CD4-positive, CD25-positive, alpha-beta regulatory T cell (primary cell): Measurements from ENCODE around the gene ITGB5. TPM values are rescaled to one million over a fixed set of nuclear protein-coding genes. Genes with fewer than 3 reads are reported as not detected.
A peak's percentile ranks its signal among the peaks of the same experiment; 100 is the strongest.
"Not testable (repeated sequence)": the region's sequence is repeated elsewhere in the genome, so short reads cannot be mapped to it uniquely, and the experiment has no call there.

Experiments
- ATAC-seq, 2 donors: fragments of 150-1000 bp; cut with Tn5 transposase; one replicate each; pipeline ENCODE4 v1.10.0; 2021; ENCODE audit warnings: low read depth in 2 of 2, moderate number of reproducible peaks in 2 of 2, moderate library complexity in 1 of 2
- DNase-seq, 3 donors: peaks; one replicate each; pipeline versions ENCODE4 v3.0.0 to v3.0.0-alpha.2; 2012 to 2022; ENCODE audit warnings: mixed read lengths in 1 of 3
- H3K27ac ChIP-seq: one replicate; pipeline ENCODE4 v1.7.0; 2013; ENCODE audit warnings: mild to moderate bottlenecking, low read length; ENCODE audit not compliant: insufficient read depth, poor library complexity, severe bottlenecking
- H3K27me3 ChIP-seq: one replicate; pipeline ENCODE4 v1.7.0; 2013; ENCODE audit warnings: low read length; ENCODE audit not compliant: control insufficient read depth, insufficient read depth
- H3K36me3 ChIP-seq: one replicate; pipeline ENCODE4 v1.7.0; 2013; ENCODE audit warnings: mild to moderate bottlenecking, low read length, moderate library complexity; ENCODE audit not compliant: control insufficient read depth, insufficient read depth
- H3K4me1 ChIP-seq: 2 replicates; pipeline ENCODE4 v1.7.0; 2013; ENCODE audit warnings: mild to moderate bottlenecking, low read length; ENCODE audit not compliant: insufficient read depth, control insufficient read depth, poor library complexity, severe bottlenecking
- H3K4me3 ChIP-seq: one replicate; pipeline ENCODE4 v1.7.0; 2013; ENCODE audit warnings: low read depth, mild to moderate bottlenecking, low read length, moderate library complexity
- H3K9me3 ChIP-seq, 2 experiments: 1 replicate in 1 of 2; 2 replicates in 1 of 2; pipeline ENCODE4 v1.7.0; 2013; ENCODE audit warnings: low read length in 2 of 2, mild to moderate bottlenecking in 1 of 2, moderate library complexity in 1 of 2; ENCODE audit not compliant: control insufficient read depth in 2 of 2
- H3K27ac Mint-ChIP-seq, 3 donors: one replicate each; pipeline ENCODE4 v1.8.0; 2020 to 2022; ENCODE audit warnings: mild to moderate bottlenecking in 3 of 3, mixed read lengths in 3 of 3, moderate library complexity in 2 of 3
- H3K27me3 Mint-ChIP-seq: one replicate; pipeline ENCODE4 v1.8.0; 2022; ENCODE audit warnings: mild to moderate bottlenecking, mixed read lengths
- H3K36me3 Mint-ChIP-seq: one replicate; pipeline ENCODE4 v1.8.0; 2020; ENCODE audit warnings: mixed read lengths
- H3K4me1 Mint-ChIP-seq, 4 donors: one replicate each; pipeline ENCODE4 v1.8.0; 2020 to 2022; ENCODE audit warnings: mixed read lengths in 4 of 4, mild to moderate bottlenecking in 1 of 4
- H3K4me3 Mint-ChIP-seq, 4 donors: one replicate each; pipeline ENCODE4 v1.8.0; 2020 to 2022; ENCODE audit warnings: mild to moderate bottlenecking in 4 of 4, mixed read lengths in 4 of 4, moderate library complexity in 3 of 4
- H3K9me3 Mint-ChIP-seq, 7 donors: one replicate each; pipeline ENCODE4 v1.8.0; 2020 to 2022; ENCODE audit warnings: mixed read lengths in 7 of 7, mild to moderate bottlenecking in 3 of 7, moderate library complexity in 2 of 7
- polyA plus RNA-seq, 4 donors: library from polyadenylated mRNA; unstranded; fragments of 300-500 nt; fragmentation: Illumina TruSeq; gene quantifications; one replicate each; pipeline ENCODE4 v1.2.3, GENCODE V29; 2021
- total RNA-seq: library from RNA; stranded (reverse); gene quantifications from one replicate; pipeline ENCODE4 v1.2.3, GENCODE V29; 2022

Gene ITGB5
- total and polyA plus RNA-seq, 5 donors from 2014 or later = 0.15 to 4.5 (median 0.20) TPM; not detected in 1

- ATAC-seq (no peak), DNase-seq (no peak)
- Histone ChIP-seq H3K4me1 (no peaks in the 10 kb centered on the region), H3K27me3 (no peaks in the 10 kb centered on the region), H3K4me3 (no peak overlapping the region), H3K27ac (no peak overlapping the region), H3K36me3 (no peaks in the 10 kb centered on the region), H3K9me3 (no peaks in the 10 kb centered on the region)
- H3K36me3 Mint-ChIP-seq = no peaks in the 10 kb centered on the region
- H3K27ac Mint-ChIP-seq = no peak overlapping the region
- H3K27me3 Mint-ChIP-seq = peaks cover 12% of the 10 kb centered on the region
- peak overlapping the region in 1 of 4 donors; percentile 4 for H3K4me3 Mint-ChIP-seq
- peaks cover 0 to 6% (median 4%) of the 10 kb centered on the region in 4 donors for H3K4me1 Mint-ChIP-seq
- no peaks in the 10 kb centered on the region for H3K9me3 Mint-ChIP-seq
Measured at GRCh38 chr3:124761935-124762660, 125.1 kb downstream of the ITGB5 start.

DNA sequence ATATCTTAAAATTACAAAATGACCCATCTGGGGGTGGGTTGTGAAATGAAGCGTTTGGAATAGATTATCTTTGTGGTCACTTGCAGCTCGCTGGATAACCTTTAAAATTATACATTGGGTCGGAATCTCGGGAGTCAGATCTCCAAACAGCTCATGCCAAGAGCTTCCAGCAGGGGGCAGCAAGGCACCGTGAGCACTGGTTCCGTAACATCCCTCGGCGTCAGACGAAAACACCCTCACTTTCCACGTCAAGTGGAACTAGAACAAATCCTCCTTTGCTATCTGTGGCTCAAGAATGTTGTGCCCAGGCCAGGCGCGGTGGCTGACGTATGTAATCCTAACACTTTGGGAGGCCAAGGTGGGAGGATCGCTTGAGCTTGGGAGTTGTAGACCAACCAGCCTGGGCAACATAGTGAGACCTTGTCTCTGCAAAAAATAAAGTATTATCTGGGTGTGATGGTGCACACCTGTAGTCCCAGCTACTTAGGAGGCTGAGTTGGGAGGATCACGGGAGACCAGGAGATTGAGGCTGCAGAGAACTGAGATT, 125.8 kb downstream of the ITGB5 start:
- peak overlapping the region in 3 of 4 donors; percentile 49 to 78 (median 70) for H3K4me3 Mint-ChIP-seq
- peak overlapping the region; percentile 48 for H3K4me3 ChIP-seq
- H3K27ac ChIP-seq = no peak overlapping the region
- no peaks in the 10 kb centered on the region for H3K9me3 ChIP-seq
- peaks cover 9% of the 10 kb centered on the region for H3K27me3 Mint-ChIP-seq
- no peaks in the 10 kb centered on the region for H3K9me3 Mint-ChIP-seq
- no peaks in the 10 kb centered on the region for H3K27me3 ChIP-seq
- ATAC-seq = peak; percentile 74
- peak; percentile 57 to 77 (median 72) for DNase-seq
- H3K27ac Mint-ChIP-seq = peak overlapping the region in 1 of 3 donors; percentile 4
- H3K4me1 Mint-ChIP-seq = peaks cover 0 to 6% (median 4%) of the 10 kb centered on the region in 4 donors
- H3K4me1 ChIP-seq = no peaks in the 10 kb centered on the region
- no peaks in the 10 kb centered on the region for H3K36me3 Mint-ChIP-seq
- H3K36me3 ChIP-seq = no peaks in the 10 kb centered on the region

- Histone ChIP-seq H3K27me3 (no peaks in the 10 kb centered on the region), H3K4me1 (no peaks in the 10 kb centered on the region), H3K4me3 (no peak overlapping the region), H3K36me3 (no peaks in the 10 kb centered on the region), H3K9me3 (no peaks in the 10 kb centered on the region), H3K27ac (no peak overlapping the region)
- H3K36me3 Mint-ChIP-seq = no peaks in the 10 kb centered on the region
- no peak for ATAC-seq
- no peak for DNase-seq
- H3K27me3 Mint-ChIP-seq = peaks cover 2% of the 10 kb centered on the region
- no peaks in the 10 kb centered on the region for H3K9me3 Mint-ChIP-seq
- H3K4me1 Mint-ChIP-seq = peaks cover 0 to 6% (median 4%) of the 10 kb centered on the region in 4 donors
- H3K27ac Mint-ChIP-seq = no peak overlapping the region
- H3K4me3 Mint-ChIP-seq = no peak overlapping the region
Measured at GRCh38 chr3:124760601-124761000, 126.6 kb downstream of the ITGB5 start.

- H3K27me3 Mint-ChIP-seq = peaks cover 4% of the 10 kb centered on the region
- H3K4me3 Mint-ChIP-seq = no peak overlapping the region
- H3K4me1 Mint-ChIP-seq = peaks cover 0 to 6% (median 4%) of the 10 kb centered on the region in 4 donors
- Histone ChIP-seq H3K27me3 (no peaks in the 10 kb centered on the region), H3K4me3 (no peak overlapping the region), H3K9me3 (no peaks in the 10 kb centered on the region), H3K27ac (no peak overlapping the region), H3K4me1 (no peaks in the 10 kb centered on the region), H3K36me3 (no peaks in the 10 kb centered on the region)
- DNase-seq (no peak), ATAC-seq (no peak)
- H3K9me3 Mint-ChIP-seq = no peaks in the 10 kb centered on the region
- no peaks in the 10 kb centered on the region for H3K36me3 Mint-ChIP-seq
- H3K27ac Mint-ChIP-seq = no peak overlapping the region
Measured at GRCh38 chr3:124759666-124760401, 127.3 kb downstream of the ITGB5 start.

DNA sequence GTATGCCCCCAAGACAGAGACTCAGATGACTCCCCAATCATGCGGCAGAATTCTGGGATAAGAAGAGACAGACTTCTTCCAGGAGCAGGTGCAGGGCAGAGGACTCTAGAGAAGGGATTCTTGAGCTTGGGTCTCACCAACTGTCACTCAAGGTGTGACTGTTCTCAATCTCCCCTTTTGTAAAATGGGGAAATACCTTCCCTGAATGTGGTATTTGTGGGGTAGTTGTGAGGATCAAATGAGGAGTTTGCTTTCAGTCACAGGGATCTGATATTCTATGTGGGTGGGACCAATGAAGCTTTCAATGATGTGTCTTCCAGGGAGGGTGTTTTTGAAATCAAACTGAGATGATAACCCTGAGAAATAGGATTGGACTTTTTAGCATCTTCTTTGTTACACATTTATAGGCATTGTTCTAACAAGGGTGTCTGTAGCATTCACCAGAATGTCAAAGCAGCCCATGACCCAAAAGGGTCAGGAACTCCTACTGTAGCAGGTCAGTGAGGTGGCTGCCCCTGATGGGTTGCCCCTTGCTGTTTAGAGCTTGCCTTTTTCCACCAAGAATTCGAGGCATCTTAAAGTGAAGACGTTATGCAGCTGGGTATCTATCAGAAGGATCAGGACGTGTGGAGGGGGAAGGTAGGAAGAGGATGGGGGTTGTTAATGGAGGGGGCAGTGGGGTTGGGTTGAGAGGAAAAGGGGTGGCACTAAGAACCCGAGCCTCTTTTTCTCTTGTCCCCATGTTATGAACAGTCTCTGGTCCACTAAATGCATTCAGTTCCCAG, 128.1 kb downstream of the ITGB5 start:
- no peak for ATAC-seq
- no peak overlapping the region for H3K27ac Mint-ChIP-seq

GRCh38 chr3:124757926-124758325, 129.2 kb downstream of the ITGB5 start:
- not testable (repeated sequence) for H3K27ac ChIP-seq, H3K36me3 ChIP-seq, H3K4me3 Mint-ChIP-seq, H3K4me3 ChIP-seq, H3K9me3 ChIP-seq, H3K27me3 Mint-ChIP-seq, H3K36me3 Mint-ChIP-seq, H3K9me3 Mint-ChIP-seq, DNase-seq, H3K4me1 ChIP-seq, ATAC-seq, H3K4me1 Mint-ChIP-seq, H3K27ac Mint-ChIP-seq, H3K27me3 ChIP-seq

More for the DNA sequence above, 128.1 kb downstream of the ITGB5 start:
- Histone ChIP-seq H3K27ac (no peak overlapping the region), H3K27me3 (no peaks in the 10 kb centered on the region), H3K4me3 (no peak overlapping the region), H3K4me1 (no peaks in the 10 kb centered on the region), H3K9me3 (no peaks in the 10 kb centered on the region), H3K36me3 (no peaks in the 10 kb centered on the region)
- Mint-ChIP-seq H3K36me3 (no peaks in the 10 kb centered on the region), H3K4me3 (no peak overlapping the region), H3K27me3 (peaks cover 9% of the 10 kb centered on the region), H3K4me1 (peaks cover 0 to 6% (median 4%) of the 10 kb centered on the region in 4 donors), H3K9me3 (no peaks in the 10 kb centered on the region)
- DNase-seq = no peak

GRCh38 chr3:124752051-124752450, 135.1 kb downstream of the ITGB5 start:
- Mint-ChIP-seq H3K27ac (no peak overlapping the region), H3K36me3 (no peaks in the 10 kb centered on the region), H3K4me1 (no peaks in the 10 kb centered on the region), H3K27me3 (peaks cover 9% of the 10 kb centered on the region), H3K4me3 (no peak overlapping the region), H3K9me3 (no peaks in the 10 kb centered on the region)
- Histone ChIP-seq H3K27ac (no peak overlapping the region), H3K4me3 (no peak overlapping the region), H3K4me1 (no peaks in the 10 kb centered on the region), H3K27me3 (no peaks in the 10 kb centered on the region), H3K9me3 (no peaks in the 10 kb centered on the region), H3K36me3 (peaks cover 5% of the 10 kb centered on the region)
- ATAC-seq (no peak), DNase-seq (no peak)
